ELR (cell line): ENCODE results near the gene SYNC.
"Not testable (repeated sequence)": the region's sequence is repeated elsewhere in the genome, so short reads cannot be mapped to it uniquely, and the experiment has no call there.

ENCODE experiments used
- DNase-seq: peaks from one replicate; pipeline ENCODE4 v3.0.0-alpha.2; 2015; ENCODE audit warnings: low read depth

The SYNC gene

DNA sequence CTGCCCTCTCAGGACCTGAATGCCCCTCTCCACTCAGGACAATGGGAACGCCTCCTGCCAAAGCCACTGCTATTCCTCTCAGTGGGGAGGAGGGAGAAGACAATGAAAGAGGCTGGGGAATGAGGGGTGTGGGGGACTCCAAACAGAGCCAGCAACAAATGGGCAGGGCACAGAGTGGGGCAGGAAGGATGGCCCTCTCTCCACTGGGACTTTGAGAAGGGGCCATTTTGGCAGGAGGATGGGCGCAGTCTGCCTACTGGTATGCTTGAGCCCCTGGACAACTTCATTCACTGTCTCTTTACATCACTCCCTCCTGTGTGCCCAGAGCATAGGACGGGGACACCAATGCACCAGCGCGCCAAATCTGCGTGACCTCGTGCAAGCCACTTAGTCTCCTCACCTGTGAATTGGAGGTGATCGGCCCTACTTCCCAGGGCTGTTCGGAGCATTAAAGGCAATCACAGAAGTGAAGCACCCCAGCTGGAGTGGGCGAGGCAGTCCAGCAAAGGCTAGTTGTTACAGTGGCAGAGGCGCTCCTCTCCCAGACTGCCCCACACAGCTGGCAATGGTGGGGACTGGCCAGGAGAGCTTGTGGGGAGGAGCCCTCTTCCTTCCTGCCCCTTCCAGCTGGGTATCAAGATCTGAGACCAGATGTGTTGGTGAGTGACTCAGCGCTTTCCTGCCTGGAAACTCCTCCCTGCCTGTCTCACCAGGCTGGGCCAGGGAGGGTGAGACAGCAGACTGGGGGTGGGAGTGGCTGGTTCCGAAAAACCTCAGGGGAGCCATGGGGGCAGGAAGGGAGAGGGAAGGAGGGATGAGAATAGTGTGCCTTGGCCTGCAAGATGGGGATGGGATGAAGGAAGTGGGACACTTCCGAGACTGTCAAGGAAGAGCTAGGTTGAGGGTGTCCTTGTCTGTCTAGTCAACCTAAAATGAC is 22.4 kb upstream of the SYNC start:
- peak; percentile 94 for DNase-seq

DNA sequence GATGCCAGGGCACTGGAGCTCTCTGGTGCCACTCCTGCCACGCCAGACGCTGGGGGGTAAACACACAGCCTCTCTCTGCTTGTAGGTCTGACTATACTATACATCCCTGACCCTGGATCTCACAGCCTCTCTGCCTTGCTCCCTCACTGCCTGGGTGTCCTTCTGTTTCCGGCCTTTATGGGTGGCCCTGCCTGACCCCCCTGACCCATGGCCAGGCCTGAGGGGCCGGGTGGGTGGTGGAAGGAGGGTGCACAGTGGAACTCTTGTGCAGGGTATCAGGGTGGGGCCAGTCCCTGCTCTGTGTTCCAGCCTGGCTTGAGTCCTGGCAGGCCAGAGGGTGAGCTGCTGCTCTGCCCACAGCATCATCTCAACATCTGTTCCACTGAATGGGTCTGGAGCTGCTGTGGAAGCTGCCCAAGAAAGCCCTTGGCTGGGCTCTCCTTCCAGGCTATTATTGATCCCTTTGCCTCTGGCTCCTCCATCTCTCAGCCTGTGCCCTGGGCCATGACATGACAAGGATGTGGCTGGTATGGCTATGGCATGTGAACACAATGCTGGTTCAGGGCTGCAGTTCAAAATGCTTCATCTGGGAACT is 17.2 kb upstream of the SYNC start:
- no peak for DNase-seq

DNA sequence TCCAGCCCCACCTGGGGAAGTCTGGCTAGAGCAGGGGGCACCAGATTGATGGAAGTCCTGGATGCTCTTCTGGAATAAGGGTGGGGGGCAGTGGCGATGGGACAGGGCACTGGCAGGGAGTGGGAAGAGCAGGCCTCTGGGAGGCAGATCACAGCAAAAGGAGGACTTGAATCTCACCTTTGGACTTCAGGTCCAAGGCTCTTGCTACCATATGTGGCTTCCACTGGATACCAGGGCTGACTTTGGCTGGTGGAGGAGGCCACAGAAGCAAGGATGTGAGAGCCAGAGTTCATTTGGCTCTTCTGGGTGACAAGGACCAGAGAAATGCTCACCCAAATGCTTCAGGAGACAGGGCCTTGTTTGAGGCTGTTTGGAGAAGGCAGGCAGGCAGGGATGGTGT is 16.0 kb upstream of the SYNC start:
- no peak for DNase-seq

DNA sequence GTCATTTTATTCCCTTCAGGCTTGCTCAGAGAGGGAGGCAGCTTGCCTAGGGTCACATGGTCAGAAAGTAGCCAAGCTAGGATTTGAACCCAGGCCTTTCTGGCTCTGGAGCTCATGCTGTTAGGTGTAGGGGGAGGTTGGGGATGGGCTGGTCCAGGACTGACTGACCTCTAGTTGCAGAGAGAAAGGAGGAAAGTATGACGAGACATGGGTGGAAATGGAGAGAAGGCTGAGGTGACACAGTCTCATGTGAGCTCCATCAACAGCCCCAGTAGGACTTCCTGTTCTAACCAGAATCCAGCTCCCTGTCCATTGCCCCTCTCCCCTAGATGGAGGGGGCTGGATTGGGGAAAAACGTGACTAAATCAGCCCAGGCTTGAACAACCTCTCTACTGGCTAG is 15.5 kb upstream of the SYNC start:
- DNase-seq = no peak

DNA sequence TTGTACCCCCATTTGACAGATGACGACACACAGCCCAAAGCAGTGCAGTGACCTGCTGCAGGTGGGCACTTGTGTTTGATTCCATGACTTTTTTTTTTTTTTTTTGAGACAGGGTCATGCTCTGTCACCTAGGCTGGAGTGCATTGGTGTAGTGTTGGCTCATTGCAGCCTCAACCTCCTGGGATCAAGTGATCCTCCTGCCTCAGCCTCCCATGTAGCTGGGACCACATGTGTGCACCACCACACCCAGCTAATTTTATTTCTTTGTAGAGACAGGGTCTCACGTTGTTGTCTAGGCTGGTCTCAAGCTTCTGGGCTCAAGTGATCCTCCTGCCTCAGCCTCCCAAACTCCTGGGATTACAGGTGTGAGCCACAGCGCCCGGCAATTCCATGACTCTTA is 14.9 kb upstream of the SYNC start:
- no peak for DNase-seq

DNA sequence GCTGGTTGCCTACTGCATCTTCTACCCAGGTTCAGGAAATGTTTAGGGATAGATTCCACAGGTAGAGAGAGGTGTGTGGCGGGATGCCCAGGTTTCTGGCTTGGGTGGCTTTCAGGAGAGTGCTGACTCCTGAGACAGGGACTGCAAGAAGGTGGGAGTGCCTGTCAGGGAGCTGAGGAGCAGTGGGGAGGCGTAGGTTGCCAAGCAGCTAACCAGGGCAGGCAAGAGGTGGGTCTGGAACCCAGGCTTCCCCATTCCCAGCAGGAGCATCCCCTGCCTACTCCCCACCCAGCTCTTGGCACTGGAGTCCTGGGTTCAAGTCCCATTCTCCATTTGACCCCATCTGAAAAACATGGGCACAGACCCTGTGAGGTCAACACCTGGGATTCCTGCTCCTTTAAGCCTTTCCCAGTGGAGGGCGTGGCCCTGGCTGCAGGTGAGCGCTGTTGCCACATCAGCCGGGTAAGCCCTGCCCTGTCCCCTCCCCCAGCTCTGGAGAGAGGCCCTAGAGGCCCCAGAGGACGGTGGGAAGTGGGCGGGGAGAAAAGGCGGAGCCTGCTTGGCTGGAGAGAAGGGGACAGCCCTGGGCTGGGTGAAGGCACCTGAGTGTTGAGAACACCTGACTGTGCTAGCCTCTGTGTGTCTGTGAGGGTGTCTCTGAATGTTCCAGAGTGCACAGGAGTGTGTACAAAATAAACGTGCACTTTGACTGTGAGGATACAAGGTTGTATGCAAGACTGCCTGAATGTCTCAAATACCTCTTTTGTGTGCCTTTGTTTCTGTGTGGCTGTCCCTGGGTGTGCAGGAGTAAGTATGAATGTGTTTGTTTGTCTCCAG is 14.0 kb upstream of the SYNC start:
- DNase-seq = peak; percentile 29

DNA sequence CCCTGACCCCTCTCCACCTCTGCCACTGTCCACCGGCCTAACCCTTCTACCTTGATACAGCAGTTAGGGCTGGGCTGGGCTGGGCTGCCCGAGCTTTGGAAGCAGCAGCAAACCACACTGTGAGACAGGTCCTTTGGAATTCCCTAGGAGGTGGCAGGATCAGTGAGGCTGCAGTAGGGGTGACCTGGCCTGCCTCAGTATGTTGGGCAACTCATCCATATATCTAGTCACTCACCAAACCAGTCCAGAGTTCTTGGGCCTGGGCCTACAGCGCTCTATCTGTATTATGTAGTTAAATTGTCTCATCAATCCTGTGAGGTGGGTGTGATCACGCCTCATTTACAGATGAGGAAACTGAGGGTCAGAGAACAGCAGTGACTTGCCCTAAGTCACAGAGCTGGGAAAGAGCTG is 13.3 kb upstream of the SYNC start:
- DNase-seq = peak; percentile 50

DNA sequence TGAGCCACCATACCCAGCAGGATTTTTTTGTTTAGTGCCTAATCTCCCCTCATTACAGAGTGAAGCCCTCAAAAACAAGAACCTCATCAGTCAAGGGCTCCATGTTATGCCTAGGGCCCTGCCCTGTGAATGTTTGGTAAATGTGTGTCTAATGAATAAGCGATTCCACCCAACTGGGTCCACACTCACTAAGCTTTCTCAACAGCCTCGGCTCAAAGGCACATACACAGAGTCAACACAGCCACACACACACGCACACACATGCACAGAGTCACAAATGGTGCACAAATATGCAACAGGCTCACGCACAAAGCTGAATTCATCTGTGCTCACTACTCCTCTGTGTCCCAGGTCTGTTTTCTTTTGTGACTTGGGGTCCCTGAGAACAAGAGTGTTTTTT is 11.7 kb upstream of the SYNC start:
- DNase-seq = no peak

DNA sequence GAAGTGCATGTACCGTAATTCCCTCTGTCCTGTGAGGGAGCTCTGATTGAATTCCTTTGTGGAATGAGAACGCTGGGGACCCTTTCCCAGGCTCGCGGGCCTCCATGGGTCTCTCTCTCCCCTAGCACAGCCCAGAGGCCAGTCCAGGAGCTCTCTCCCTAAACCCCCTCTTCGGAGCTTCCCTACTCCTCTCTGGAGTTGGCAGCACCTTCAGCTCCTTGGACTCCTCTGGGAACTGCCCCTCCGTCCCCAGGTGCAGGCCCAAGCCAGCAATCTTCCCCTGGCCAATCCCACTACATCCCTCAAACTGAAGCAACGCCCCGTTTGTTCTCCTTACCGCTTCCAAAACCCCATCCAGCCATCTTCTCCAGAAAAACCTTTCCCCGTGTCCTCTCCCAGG is 10.5 kb upstream of the SYNC start:
- no peak for DNase-seq

DNA sequence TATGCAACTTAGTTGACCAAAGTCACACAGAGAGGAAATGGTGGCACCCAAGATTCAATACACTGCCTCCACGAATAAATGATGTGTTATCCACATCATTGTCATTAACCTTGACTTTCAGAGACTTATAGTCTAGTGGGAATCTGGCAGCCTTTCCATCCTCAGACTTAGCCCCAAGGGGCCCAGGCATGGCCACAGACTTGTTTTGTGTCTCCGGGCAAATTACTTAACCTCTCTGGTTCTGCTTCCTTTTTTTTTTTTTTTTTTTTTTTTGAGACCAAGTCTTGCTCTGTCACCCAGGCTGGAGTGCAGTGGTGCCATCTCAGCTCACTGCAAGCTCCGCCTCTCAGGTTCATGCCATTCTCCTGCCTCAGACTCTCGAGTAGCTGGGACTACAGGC is 8.7 kb upstream of the SYNC start:
- DNase-seq = not testable (repeated sequence)

DNA sequence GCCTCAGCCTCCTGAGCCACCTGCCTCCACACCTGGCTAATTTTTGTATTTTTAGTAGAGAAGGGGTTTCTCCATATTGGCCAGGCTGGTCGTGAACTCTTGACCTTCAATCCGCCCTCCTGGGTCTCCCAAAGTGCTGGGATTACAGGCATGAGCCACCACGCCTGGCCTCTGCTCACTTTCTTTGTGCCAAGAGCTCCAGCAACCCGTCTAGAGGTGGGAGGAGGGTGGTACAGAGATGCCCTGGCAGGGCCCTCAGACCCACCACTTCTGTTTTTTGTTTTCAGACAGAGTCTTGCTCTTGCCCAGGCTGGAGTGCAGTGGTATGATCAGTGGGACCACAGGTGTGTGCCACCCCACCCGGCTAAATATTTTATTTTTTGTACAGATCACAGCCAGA is 6.9 kb upstream of the SYNC start:
- no peak for DNase-seq

DNA sequence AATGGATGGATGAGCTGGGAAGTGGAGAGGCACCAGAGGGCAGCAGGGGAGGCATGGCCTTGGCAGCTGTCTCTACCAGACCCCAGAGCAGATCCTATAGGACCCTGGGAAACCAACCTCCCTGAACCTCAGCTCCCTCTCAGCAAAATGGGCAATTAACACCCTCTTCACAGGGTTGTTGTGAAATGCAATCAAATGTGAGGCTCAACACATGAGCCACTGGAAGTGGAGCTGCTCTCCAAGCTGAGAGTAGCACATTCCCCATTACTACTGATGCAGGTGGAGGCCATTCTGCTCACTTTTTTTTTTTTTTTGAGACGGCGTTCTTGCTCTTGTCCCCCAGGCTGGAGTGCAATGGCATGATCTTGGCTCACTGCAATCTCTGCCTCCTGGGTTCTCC is 6.5 kb upstream of the SYNC start:
- DNase-seq = no peak

DNA sequence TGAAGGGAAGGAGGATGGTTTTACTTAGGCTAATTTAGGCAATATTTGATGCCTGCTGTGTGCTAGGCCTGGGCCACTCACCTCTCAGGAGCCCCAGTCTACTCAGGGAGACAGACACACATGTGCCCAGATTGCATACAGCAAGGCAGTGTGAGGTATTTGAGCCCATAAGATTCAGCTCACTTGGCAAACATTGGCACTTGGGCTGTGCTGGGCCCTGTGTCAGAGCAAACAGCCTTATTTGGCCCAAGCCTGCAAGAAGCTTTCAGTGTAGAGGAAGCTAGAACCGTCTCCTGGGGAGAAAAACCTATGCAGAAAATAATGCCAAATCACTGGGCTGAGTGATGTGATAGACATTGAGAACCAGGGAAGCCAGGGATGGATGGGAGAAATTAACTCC is 3.9 kb upstream of the SYNC start:
- no peak for DNase-seq

DNA sequence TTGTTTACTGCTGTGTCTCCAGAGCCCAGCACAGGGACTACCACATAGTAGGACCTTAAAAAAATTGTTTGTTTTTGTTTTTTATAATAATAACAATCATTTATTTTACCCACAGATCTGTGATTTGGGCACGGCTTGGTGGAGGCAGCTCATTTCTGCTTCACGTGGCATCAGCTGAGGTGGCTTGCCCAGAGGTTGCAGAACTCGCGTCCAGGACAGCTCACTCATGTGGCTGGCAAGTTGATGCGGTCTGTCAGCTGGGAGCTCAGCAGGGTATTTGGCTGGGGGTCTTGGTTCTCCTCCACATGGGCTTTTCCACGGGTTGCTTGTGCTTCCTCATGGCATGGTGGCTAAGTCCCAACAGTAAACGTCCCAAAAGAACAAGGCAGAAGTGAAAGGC is 2.9 kb upstream of the SYNC start:
- no peak for DNase-seq

DNA sequence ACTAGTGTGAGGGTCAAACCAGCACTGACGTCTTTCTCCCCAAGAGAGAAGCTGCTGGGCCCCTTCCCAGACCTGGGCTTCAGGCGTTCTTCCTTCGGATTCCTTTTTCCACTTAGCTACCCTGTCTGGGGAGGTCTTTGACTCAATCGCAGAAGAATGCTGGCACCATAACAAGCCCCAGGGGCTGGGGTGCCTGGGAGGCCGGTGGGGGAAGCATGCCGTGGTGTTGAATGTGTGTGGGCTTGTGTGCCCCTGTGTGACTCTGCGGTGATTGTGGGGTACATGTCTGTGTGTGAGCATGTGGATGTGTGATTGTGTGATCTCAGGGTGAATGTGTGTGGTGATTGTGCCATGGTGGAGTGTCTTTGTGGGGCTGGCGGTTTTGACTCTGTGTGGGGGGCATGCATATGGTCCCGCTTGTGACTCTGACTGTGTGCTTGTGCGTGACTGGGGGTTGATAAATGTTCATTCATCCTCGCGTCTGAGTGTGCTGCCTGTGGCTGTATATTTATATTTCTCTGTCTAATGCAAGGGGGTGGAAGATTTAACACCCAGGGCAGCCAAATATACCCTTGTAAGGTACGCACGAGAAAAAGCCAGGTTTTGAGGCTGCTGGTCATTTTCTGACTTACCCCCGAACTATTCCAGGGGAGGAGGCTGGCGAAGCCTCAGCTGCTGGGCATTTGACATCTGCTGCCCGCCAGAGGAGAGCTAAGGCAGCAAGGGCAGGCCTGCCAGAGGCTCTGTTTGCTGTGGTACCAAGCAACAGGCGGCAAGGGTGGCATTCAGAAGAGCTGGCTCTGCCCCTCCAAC is 1.1 kb upstream of the SYNC start:
- peak; percentile 93 for DNase-seq

DNA sequence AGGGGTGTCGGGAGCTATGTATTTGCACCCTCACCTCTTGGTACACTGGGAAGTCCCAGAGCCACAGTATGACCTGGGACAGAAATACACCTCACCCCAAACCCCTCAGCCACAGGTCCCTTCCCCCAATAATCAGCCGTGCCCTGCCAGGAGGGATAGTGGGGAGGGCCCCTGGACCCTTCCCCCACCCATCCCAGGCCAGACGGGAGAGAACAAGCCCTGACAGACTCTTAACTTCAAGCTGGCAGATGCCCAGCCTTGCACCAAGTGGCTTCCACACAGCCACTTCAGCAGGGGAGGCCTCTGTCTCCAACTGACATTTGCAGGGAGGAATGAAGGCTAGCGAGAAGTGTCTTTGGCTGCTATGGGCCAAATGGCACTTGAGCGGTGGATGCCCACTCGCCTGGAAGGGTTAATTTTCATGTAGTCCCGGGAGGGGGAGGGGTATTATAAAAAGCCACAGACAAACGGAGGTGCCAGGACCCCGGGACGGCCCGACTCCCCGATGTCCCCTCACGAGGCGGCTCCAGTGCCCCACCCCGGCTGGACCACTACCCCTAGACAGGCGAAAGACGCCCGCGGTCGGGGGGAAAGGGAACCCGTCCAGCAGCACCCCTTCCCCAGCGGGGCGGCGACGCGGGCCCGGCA is 495 bp downstream of the SYNC start:
- peak; percentile 39 for DNase-seq

DNA sequence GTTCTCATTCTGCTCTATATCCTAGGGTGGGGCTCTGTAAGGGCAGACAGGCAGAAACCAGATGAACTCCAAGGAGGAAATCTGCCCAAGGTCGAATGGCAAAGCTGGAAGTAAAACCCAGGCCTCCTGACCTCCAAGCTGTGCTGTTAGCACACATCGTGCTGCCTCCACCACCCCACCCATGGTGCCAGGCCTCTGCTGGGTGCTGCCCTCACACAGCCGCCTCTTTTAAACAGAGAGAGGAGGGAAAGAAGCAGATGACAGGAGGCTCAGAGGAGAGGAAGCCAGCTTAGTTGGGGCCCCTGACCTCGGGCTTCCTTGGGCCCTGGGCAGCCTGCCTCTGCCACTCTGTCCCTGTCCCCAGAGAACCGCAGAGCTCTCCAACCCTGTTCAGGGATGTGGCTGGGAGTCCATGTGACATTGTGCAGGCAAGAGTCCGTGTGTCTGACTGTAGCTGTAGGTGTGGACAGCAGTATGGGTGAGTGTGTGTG is 1.1 kb downstream of the SYNC start:
- DNase-seq = no peak

DNA sequence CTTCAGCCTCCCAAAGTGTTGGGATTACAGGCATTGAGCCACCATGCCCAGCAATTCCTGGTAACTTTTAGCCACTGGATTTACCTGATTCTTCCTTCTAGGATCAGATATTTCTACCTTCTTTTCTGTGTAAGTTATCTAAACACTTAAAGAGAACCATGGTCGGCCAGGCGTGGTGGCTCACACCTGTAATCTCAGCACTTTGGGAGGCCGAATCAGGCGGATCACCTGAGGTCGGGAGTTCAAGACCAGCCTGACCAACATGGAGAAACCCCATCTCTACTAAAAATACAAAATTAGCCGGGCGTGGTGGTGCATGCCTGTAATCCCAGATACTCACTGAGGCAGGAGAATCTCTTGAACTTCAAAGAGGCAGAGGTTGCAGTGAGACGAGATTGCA is 5.6 kb downstream of the SYNC start:
- not testable (repeated sequence) for DNase-seq

DNA sequence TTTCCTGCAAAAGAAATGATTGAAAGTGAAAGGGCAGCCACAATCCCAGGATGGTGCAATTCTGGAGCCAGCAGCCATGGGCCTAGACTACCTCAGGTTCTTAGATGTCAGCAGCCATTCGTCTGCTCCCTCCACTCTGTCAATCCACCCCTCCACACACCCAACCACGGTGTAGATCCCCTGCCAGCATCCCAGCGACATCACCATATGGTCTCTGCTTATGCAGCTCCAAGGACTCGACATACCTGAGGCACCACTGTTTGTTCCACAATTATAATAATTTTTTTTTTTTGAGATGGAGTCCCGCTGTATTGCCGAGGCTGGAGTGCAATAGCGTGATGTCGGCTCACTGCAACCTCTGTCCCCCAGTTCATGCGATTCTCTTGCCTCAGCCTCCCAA is 6.5 kb downstream of the SYNC start:
- DNase-seq = no peak

DNA sequence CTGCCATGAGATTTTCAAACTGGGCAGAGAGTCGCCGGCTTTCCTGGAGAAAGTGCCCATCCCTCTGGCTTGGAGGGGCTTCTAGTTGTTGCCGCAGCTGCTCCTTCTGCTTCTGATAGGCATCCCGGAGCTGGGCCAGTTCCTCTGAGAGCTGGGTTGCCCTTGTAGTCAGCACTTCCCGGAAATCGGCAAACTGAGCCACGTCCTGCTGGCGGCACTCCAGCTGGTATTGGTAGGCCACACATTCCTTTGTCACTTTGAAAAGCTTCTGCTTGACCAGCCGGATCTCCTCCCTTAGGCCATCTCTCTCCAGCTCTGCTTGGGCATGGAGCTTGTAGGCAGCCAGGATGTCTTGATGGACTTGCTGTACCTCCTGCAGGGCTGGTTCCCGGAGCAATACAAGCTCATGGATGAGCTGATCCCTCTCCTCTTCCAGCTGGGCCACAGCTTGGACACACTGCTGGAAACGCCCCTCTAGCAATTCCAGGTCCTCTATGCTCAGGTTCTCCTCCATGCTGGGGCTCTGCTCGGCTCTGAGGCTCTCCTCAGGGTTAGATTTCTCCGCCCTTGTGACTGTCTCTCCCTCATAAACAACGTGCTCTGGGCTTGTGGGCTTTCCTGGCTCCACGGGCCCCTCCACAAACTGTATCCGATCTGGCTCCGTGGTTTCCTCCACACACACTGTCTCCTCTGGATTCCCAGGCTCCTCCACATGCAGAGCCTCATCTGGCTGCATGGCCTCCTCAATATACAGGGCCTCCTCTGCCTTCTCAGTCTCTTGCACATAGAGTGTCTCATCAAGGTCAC is 7.3 kb downstream of the SYNC start:
- peak; percentile 75 for DNase-seq
